CD4-positive, alpha-beta T cell treated with Interleukin-6 at 100 ng/mL for 8 hours (primary cell): ENCODE data around the gene SSBP1.
"Not testable (repeated sequence)": the region's sequence is repeated elsewhere in the genome, so short reads cannot be mapped to it uniquely, and the experiment has no call there.

Experiments
- DNase-seq: peaks from one replicate; pipeline ENCODE4 v3.0.0-alpha.2; 2020; ENCODE audit warnings: mixed read lengths, low spot score

Gene SSBP1

DNA sequence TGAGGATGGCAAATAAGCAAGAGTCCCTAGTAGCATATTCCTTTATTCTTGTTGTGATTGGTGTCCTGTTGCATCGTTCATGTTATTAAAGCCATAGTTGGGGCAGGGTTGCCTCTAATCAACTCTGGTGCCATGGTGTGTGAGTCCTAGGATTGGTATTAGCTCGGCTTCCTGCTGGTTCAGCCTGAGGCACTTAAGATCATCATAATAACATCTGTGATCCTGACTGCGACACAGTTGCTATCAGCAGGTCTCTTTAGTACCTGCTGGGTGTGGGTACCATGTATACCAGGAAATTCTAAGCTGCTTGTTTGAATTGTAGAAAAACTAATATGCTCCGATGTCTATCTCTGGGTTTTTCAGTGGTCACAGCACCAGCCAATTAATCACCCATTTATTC, 28.4 kb upstream of the SSBP1 start:
- no peak for DNase-seq

DNA sequence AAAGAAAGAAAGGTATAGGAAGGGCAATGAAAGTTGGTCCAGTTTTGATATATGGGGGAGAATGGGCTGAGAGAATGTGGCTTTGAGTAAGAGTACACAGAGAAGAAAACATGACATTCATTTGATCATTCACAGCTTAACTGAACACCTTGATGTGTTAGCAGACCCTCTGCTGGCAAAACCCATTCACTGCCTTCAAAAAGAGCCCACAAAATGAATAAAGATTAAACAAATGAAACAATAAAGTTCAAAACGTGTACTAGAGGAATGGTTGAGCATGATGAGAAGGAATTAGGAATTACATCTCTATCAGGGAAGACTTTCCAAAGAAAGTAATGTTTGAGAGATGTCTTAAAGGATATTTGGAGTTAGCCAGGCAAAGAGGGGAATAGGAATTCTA, 27.9 kb upstream of the SSBP1 start:
- no peak for DNase-seq

DNA sequence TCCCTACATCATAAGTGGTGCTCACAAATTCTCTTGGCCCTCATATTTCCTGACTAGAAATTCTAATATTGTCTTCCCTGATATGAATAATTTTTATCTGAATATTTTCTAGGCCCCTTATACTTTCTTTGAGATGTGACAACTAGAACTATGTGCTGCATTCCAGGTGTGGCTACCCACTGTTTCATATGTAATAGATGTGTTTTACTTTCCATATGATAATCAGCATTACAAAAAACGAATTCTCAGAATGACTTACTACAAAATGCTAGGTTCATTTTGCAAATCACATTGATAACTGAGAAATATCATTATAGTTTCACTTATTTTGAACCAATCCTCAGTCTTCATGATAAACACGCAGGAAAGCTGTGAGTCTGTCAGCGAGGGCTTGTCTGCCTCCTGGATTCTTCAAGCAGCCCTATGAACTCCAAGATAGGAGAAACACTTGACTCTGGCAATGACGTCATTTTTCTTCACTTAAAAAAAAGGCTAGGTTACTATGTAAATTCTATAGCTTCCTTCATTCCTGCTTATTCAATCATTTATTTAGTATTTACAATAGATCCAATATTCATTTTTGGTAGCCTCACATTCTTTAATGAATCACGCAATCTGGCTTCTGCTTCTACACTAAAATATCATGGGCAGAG, 25.4 kb upstream of the SSBP1 start:
- DNase-seq: no peak

DNA sequence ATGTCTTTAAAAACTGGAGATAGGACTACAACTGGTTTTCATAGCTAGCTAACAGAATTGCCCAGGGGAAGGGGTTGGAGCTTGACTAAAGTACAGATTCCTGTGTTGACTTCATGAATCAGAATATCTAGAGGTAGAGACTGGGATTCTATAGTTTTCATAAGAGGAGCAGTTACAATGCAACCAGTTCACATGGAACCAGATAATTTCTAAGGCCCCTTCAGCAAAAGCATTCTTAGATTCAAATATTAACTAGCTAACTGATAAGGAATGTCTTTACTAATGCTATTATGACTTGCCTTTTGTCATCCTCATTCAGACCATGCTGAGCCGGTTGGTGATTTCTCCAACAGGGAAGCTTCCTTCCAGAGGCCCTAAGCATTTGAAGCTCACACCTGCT, 24.3 kb upstream of the SSBP1 start:
- DNase-seq: no peak

DNA sequence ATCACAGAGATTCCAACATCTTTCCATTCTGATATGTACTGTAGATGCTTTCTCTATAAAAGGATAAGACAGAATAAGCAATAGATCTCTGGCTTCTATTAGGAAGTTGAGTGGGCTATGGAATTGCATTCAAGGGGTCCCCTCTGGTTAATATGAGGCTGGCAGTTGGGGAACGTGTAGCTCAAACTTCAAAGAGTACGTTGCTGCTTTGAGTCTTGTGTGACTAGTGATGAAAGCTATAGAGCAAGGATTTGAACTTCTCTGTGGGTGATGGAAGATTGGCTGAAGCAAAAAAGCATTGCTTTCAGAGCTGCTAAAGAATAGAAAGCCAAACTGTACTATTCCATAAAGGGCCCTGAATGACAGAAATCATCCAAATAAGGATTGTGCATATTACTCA, 23.6 kb upstream of the SSBP1 start:
- DNase-seq: no peak

DNA sequence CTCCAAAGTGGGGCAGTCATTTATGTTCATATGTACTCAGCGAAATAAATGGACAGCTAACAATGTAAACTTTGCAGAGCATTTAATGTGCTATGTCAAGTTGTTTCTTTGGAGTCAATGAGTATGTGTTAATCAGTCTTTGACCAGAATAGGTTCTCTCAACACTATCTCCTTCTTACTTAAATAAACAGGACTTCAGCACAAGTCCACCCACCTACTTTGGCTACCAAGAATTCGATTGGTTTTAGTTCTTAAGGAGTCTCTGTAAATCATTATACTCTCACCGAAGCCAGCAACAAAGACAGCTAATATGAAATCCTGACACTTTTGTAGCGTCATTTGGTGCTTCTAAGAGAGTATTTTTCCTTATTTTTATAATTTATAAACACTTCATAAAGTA, 23.1 kb upstream of the SSBP1 start:
- no peak for DNase-seq

DNA sequence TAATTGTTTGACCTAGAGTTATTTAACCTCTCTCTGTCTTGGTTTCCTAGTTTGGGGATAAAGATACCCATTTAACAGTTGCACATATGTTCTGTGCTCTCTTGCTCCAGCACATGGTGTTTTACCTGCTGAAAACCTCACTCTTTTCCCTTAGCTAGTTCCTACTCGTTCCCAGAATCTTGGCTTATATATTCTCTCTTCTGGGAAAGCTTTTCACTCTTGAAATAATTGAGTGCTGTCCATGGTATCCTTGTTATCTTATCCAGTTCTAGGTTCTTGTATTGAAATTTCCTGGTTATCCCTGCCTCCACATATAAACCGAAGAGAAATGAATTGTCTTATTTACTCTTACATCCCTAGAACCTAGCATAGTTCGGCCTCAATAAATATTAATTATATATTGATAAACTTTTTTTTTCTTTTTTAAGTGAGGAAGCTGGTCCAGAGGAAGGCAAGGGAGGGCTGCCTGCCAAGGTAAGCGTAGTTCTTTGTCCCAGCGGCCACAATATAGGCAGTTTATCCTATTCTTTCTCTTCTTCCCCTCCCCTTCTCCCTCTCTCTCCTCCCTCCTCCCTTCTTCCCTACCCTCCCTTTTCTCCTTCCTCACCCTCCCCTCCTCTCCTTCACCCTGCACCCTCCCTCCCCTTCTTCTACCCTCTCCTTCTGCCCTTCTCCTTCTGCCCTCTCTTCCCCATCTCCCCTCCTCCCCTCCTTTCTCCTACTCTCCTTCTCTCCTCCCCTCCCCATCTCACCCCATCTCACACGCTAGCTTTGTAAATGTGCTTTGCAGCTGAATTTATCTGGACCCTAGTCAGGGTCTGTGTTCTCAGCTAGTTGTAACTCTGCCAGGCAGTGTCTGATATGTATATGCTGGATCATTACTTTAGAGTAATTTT, 22.1 kb upstream of the SSBP1 start:
- DNase-seq: no peak

DNA sequence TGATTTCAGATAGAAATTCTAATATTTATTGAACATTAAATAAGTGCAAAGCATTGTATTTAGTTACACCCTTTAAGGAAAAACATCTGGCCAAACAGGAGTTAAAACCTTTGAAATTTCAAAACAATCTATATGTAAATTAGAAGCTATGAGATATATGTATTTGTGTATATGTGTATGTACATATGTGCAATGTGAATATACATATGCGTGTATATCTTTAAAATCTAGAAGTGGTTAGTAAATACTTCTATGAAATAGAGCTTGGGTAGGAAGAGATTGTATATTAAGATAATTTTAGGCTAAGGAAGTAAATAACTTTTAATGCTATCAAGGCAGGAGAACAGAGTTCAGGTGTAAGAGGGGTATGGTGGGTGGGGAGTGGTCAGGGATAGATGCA, 20.7 kb upstream of the SSBP1 start:
- DNase-seq: no peak

DNA sequence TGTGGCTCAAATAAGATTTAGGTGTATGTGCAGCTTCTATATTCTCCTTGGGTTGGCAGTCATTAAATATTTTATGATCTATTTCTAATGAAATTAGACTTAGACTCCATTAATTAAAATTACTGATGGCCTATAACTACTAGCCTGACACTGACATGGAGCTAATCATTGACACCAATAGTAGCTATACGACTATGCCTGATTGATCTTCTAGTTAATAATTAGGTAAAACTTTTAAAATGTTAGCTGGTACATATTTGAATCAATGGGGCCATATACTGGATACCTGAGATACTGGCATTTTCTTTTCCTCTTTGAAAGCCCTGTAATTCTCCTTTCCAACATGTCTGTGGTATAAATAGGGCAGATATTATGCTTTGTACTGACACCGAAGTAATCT, 15.6 kb upstream of the SSBP1 start:
- no peak for DNase-seq

DNA sequence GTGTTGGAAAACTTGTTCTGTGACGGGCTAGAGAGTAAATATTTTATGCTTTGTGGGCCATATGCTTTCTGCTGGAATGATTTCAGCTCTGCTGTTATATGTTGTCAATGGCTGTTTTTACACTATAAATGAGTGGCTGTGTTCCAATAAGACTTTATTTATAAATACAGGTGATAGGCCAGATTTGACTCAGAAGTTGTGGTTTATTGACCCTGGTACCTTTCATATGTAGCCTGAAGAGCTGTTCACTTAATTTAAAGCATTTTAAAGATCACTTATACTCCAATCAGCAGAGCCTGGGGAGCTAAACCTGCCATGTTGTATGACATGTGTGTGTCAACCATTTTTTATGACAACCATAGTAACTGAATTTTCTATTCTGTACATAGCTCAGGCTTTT, 9.1 kb upstream of the SSBP1 start:
- no peak for DNase-seq

DNA sequence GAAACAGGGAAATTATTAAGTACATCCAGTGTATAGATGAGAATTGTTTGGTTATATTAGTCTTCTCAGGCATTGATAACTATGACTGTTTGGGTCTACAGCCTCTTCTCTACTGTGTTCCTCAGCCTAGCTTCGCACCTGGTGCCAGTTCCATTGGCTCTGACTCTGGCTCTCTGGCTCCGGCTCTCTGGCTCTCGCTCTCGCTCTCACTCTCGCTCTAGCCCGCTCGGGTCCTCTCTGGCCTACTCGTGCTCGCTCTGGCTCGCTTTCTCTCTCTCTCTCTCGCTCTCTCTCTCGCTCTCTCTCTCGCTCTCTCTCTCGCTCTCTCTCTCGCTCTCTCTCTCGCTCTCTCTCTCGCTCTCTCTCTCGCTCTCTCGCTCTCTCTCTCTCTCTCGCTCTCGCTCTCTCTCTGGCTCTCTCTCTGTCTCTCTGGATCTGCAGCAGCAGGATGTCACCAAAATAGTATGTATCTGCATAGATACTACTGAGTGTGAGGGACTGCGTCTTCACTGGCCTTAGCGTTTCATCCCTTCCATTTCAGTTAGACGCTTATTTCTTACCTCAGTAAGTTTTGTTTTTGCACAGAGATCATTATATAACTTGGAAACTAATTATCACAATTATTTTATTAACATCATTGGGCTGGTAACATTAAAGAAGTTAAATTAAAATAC, 6.5 kb upstream of the SSBP1 start:
- no peak for DNase-seq

DNA sequence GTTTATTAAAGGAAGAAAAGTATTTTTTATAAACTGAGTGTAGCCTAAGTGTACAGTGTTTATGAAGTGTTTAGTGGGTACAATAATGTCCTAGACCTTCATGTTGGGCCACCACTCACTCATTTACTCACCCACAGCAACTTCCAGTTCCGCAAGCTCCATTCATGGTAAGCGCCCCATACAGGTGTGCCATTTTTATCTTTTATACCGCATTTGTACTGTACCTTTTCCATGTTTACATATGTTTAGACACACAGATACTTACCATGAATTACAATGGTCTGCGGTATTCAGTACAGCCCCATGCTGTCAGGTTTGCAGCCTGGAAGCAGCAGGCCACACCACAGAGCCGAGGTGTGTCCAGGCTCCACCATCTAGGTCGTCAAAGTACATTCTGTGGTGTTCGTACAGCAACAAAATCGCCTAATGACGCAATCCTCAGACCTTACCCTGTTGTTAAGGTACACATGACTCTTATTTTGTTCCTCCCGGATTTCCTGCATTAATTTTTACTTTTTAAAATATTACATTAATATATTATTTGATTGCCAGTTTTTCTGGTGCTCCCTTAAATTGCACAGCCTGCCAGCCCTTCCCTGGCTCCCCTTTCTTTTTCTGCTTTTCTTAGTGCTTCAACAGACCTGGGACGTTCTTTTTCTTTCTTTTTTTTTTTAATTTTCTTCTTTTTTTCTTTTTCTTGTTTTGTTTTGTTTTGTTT, 881 bp upstream of the SSBP1 start:
- no peak for DNase-seq

DNA sequence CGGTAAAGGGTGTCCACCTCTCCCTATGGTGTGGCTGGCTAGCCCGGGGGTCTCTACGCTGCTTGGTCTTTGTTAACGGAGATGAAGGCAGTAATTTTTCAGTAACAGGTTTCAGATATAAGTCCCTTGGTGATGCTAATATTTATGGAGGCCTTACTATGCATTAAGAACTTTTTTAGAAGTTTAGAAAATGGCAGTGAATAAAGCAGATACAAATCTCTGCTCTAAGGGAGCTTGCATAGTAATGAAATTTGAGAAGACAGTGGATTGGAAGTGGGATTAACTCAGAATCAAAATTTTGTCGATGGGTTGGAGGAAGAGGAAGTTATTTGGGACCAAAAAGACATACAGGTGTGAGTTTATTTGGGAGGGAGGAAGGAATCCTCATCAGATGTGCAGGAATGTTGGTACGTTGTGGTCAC, 445 bp downstream of the SSBP1 start:
- DNase-seq: no peak

DNA sequence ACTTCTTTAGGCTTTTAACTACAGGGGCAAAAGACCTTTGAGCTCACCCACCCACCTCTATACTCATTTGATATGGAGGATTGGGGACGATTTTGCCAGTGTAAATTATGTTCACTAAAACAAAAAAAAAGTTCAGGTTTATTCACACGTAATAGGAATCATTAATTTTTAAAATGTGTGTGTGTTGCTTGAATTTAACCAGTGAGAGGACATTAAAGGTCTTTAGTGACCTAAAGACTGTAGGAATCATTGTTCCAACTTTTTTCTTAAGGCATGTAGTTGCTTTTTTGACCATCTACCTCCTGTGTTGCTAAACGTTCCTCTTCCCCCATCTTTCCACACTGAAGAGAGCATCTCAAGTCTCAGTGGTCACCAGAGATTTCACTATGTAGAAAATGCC, 1.1 kb downstream of the SSBP1 start:
- DNase-seq: no peak

DNA sequence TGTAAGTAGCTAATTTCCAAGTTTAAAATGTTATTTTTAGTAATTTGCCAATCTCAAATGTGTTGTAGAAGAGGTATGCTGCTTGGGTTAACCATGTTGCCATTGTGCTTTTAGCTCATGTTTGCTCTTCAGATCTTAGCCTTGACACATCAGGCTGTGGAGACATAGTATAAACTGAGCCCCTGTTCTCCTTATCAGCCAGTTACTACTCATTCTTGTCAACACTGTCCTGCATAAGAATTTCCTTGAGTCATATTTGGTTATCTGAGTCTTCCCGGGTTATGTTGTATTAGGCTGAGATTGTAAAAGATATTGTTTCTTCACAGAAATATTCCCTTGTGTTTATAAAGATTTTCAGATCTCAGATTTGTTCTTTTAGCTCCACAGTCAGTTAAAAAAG, 4.1 kb downstream of the SSBP1 start:
- no peak for DNase-seq

DNA sequence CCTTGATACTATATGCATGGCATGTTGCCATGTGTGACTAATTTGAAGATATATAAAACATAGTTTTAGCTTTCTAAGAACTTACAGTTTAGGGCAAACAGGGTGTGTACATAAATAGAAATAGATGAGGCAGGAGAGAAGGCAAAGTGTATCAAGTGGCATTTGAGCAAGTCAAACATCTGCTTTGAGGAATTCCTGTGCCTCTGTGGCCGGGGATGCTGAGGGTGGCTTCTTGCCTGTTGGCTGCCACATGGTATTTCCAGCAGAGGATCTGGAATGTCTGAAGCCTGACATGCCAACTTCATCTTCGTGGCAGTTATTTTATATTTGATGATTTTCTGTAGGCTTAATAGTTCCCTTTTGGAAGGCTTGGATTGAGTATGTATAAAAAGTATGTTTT, 6.0 kb downstream of the SSBP1 start:
- no peak for DNase-seq

DNA sequence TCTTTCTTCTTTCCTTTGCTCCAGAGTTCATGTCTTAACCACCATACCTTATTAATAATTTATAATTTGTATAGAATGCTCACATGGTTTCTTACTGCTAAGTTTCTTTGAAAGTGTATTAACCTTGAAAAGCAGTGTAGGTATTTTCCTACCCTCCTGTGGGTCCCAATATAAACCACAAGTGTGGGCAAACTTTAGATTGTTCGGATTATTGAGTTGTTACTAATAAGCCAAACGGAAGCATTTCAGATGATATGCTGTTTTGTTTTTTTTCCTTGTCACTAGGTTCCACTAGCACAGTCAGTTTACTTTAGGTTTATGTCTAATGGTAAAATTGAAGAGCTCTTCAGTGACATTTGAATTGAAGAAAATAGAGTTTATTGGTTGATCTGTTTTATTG, 10.2 kb downstream of the SSBP1 start:
- DNase-seq: no peak

DNA sequence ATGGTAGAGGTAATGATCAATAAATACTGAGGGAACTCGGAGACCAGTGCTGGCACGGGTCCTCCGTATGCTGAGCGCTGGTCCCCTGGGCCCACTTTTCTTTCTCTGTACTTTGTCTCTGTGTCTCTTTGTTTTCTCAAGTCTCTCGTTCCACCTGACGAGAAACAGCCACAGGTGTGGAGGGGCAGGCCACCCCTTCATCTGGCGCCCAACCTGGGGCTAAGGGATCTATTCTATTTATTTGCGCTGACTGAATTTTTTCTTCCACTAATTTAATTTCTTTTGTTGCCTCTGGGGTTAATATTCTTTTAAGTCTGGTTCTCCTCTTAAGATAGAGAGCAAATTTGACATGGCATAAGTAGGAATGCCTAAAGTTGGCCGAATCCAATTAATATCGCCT, 13.7 kb downstream of the SSBP1 start:
- DNase-seq: not testable (repeated sequence)

DNA sequence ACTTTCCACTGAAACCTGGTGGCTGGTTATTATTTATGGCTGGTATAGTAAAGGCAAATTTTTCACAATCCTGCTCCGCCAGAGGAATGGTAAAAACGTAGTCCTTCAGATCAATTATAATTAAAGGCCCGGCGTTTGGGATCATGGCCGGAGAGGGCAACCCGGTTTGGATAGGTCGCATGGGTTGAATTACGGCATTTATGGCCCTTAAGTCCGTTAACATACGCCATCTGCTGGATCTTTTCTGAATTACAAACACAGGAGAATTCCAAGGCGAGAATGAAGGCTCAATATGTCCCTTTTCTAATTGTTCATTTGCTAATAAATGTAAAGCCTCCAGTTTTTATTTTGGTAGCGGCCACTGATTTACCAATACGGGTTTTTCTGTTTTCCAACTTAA, 14.5 kb downstream of the SSBP1 start:
- DNase-seq: no peak

DNA sequence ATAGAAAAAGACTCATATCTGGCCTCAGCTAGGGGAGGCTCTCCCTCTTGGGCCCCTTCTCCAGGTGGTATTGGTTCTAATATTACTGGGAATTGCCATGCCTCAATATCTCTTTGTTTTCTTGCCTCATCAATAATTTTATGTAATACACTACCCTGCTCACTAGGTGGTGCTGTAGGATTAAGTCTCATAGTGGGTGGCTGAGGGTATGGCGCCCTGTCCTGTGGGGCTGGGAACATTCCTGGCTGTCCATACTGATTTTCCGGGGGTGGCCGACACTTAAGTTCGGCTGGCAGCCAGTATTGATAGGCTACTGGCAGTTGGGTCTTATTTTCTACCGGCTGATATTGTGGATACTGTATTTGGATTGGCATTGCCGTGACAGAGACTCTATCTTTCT, 16.8 kb downstream of the SSBP1 start:
- DNase-seq: no peak

DNA sequence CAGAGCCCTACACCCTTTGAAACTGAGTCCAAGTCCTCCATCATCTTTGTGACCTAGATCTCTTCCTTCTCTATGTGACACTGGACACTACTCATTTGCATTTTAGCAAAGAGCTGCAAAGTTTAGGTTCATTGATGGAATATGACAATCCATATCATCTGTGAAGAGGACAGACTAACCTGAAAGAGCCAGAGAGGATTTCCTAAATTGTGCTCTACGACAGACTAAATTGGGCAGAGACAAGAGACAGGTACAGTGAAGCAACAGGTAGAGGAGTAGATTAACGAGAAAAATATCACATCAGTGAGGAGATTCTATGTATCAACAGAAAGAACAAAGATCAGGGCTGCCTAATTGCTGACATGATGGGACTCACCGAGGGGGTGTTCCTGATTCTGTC, 25.6 kb downstream of the SSBP1 start, which contains the start of gene TAS2R3:
TSS of gene TAS2R3 (plus strand) at position 301 of the 400 bp plus-strand sequence. CDS start at position 363, 62 bp downstream.
- DNase-seq: no peak

DNA sequence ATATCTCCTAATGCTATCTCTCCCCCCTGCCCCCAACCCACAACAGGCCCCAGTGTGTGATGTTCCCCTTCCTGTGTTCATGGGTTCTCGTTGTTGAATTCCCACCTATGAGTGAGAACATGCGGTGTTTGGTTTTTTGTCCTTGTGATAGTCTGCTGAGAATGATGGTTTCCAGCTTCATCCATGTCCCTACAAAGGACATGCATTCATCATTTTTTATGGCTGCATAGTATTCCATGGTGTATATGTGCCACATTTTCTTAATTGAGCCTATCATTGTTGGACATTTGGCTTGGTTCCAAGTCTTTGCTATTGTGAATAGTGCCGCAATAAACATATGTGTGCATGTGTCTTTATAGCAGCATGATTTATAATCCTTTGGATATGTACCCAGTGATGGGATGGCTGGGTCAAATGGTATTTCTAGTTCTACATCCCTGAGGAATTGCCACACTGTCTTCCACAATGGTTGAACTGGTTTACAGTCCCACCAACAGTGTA, 32.0 kb downstream of the SSBP1 start:
- not testable (repeated sequence) for DNase-seq
